Hematopoietic multipotent progenitor cell treated with erythropoietin and hydrocortisone succinate and interleukin-3 and kit ligand, for 4 days (in vitro differentiated cells): Measurements from ENCODE around the gene CLPTM1.
"Not testable (repeated sequence)": the region's sequence is repeated elsewhere in the genome, so short reads cannot be mapped to it uniquely, and the experiment has no call there.

Experiments used
- DNase-seq: peaks from one replicate; pipeline ENCODE4 v3.0.0-alpha.2; 2015

CLPTM1 gene

GRCh38 chr19:44942067-44942571 lies 13.1 kb upstream of the CLPTM1 start, which contains the start of gene APOC4:
TSS of gene APOC4 (plus strand) at chr19:44942237. CDS start at chr19:44942278, 41 bp downstream.
- no peak for DNase-seq

GRCh38 chr19:44943801-44944249 lies 11.4 kb upstream of the CLPTM1 start:
- DNase-seq, result peak; percentile 90

- no peak for DNase-seq
Measured at GRCh38 chr19:44947041-44947581, 8.1 kb upstream of the CLPTM1 start.

- DNase-seq, result no peak
Measured at GRCh38 chr19:44948237-44948636, 6.9 kb upstream of the CLPTM1 start.

GRCh38 chr19:44948763-44949374 lies 6.3 kb upstream of the CLPTM1 start:
- no peak for DNase-seq

GRCh38 chr19:44949550-44949949 lies 5.6 kb upstream of the CLPTM1 start:
- no peak for DNase-seq

GRCh38 chr19:44951179-44952159 lies 3.7 kb upstream of the CLPTM1 start:
- DNase-seq, result peak; percentile 93

GRCh38 chr19:44954278-44954648 lies 917 bp upstream of the CLPTM1 start:
- DNase-seq, result no peak

GRCh38 chr19:44955505-44956439 lies 592 bp downstream of the CLPTM1 start:
- peak; percentile 30 for DNase-seq

- no peak for DNase-seq
Measured at GRCh38 chr19:44957526-44957925, 2.3 kb downstream of the CLPTM1 start.

GRCh38 chr19:44958090-44958489 lies 2.9 kb downstream of the CLPTM1 start:
- DNase-seq, result no peak

GRCh38 chr19:44959691-44960090 lies 4.5 kb downstream of the CLPTM1 start:
- no peak for DNase-seq

GRCh38 chr19:44960906-44961728 lies 5.9 kb downstream of the CLPTM1 start:
- DNase-seq, result no peak

- DNase-seq, result no peak
Measured at GRCh38 chr19:44961821-44962220, 6.6 kb downstream of the CLPTM1 start.

- no peak for DNase-seq
Measured at GRCh38 chr19:44968118-44968517, 12.9 kb downstream of the CLPTM1 start.

- no peak for DNase-seq
Measured at GRCh38 chr19:44968670-44969069, 13.5 kb downstream of the CLPTM1 start.

GRCh38 chr19:44969437-44969836 lies 14.3 kb downstream of the CLPTM1 start:
- DNase-seq, result no peak

GRCh38 chr19:44971451-44971850 lies 16.3 kb downstream of the CLPTM1 start:
- not testable (repeated sequence) for DNase-seq

- DNase-seq, result peak; percentile 64
Measured at GRCh38 chr19:44972802-44973201, 17.6 kb downstream of the CLPTM1 start.

GRCh38 chr19:44973982-44974735 lies 19.0 kb downstream of the CLPTM1 start:
- DNase-seq, result no peak

- no peak for DNase-seq
Measured at GRCh38 chr19:44974857-44975256, 19.7 kb downstream of the CLPTM1 start.
